Endothelial cell of umbilical vein (primary cell): ENCODE results near the gene BTAF1. TPM values are rescaled to one million over a fixed set of nuclear protein-coding genes. Genes with fewer than 3 reads are reported as not detected.

Experiments used
- BruUV-seq: library from RNA; stranded (reverse); fragments of 400-500 nt; replicated peaks from 2 replicates; lab custom pipeline; 2021; lab: Mats Ljungman, UMichigan
- CTCF ChIA-PET: fragments of 300-600, 350-600 bp; sonication (Branson Sonifier 250); formaldehyde crosslinking; loops from one replicate; lab custom pipeline; 2021; ENCODE audit warnings: antibody characterized with exemption, inconsistent platforms; lab: Charles Lee
- POLR2A ChIA-PET: fragments of 300-600, 350-600 bp; sonication (Branson Sonifier 250); formaldehyde crosslinking; loops from one replicate; lab custom pipeline; 2021; ENCODE audit warnings: antibody characterized with exemption, inconsistent platforms; lab: Charles Lee
- DNase-seq: peaks from one replicate; pipeline ENCODE4 v3.0.0-alpha.2; 2011; ENCODE audit warnings: low read depth, low spot score
- FAIRE-seq: peaks from 2 replicates; lab custom pipeline; 2011; peaks lifted over from hg19 to GRCh38; lab: Jason Lieb, UNC
- H2AFZ ChIP-seq: 2 replicates; pipeline ENCODE4 v1.6.0; 2012; ENCODE audit warnings: low read depth, low read length, control low read depth, inconsistent platforms
- H3K27ac ChIP-seq: 2 replicates; pipeline ENCODE4 v1.5.1; 2011; ENCODE audit warnings: low read depth, mild to moderate bottlenecking, control low read depth, low read length, moderate library complexity; ENCODE audit not compliant: insufficient read depth
- H3K27me3 ChIP-seq, 2 experiments: 2 replicates each; pipeline versions ENCODE4 v1.6.0 to v1.6.1; 2011; ENCODE audit warnings: low read length in 2 of 2, mixed read lengths in 1 of 2; ENCODE audit not compliant: control insufficient read depth in 2 of 2, insufficient read depth in 2 of 2
- H3K36me3 ChIP-seq, 2 experiments: 2 replicates in 1 of 2; 3 replicates in 1 of 2; pipeline ENCODE4 v1.5.1; 2011; ENCODE audit warnings: low read length in 2 of 2, mild to moderate bottlenecking in 1 of 2, moderate library complexity in 1 of 2; ENCODE audit not compliant: control insufficient read depth in 2 of 2, insufficient read depth in 2 of 2; ENCODE audit errors: extremely low read depth in 1 of 2
- H3K4me1 ChIP-seq: 3 replicates; pipeline ENCODE4 v1.5.1; 2011; ENCODE audit warnings: mild to moderate bottlenecking, low read length; ENCODE audit not compliant: control insufficient read depth, insufficient read depth; ENCODE audit errors: extremely low read depth
- H3K4me2 ChIP-seq: 2 replicates; pipeline ENCODE4 v1.6.1; 2011; ENCODE audit warnings: low read length, control low read depth, mixed read lengths; ENCODE audit not compliant: insufficient read depth
- H3K4me3 ChIP-seq, 3 experiments: fragments of 200-600 bp in 1 of 3; sonication (generic), shearing (Covaris generic) in 1 of 3; replicated peaks in 1 of 3; 2 replicates each; pipeline ENCODE4 v1.5.1; 2011 to 2016; ENCODE audit warnings: control low read depth in 3 of 3, low read length in 3 of 3, mild to moderate bottlenecking in 2 of 3, inconsistent platforms in 1 of 3, low read depth in 1 of 3, moderate library complexity in 1 of 3; ENCODE audit not compliant: insufficient read depth in 1 of 3
- H3K79me2 ChIP-seq: 2 replicates; pipeline ENCODE4 v1.6.0; 2012; ENCODE audit warnings: low read length, inconsistent platforms; ENCODE audit not compliant: control insufficient read depth, insufficient read depth
- H3K9ac ChIP-seq: replicated peaks from 2 replicates; pipeline ENCODE3; 2011; ENCODE audit warnings: low read length, control low read depth; ENCODE audit not compliant: insufficient read depth; ENCODE audit errors: extremely low read depth
- H3K9me1 ChIP-seq: replicated peaks from 3 replicates; pipeline ENCODE4 v1.6.0; 2011; ENCODE audit warnings: mild to moderate bottlenecking, low read length; ENCODE audit not compliant: control insufficient read depth, insufficient read depth; ENCODE audit errors: extremely low read depth
- H3K9me3 ChIP-seq: replicated peaks from 2 replicates; pipeline ENCODE4 v1.5.1; 2012; ENCODE audit warnings: low read length, inconsistent platforms; ENCODE audit not compliant: control insufficient read depth, insufficient read depth
- H4K20me1 ChIP-seq: replicated peaks from 2 replicates; pipeline ENCODE3; 2011; ENCODE audit warnings: mild to moderate bottlenecking, low read length; ENCODE audit not compliant: control insufficient read depth, insufficient read depth; ENCODE audit errors: extremely low read depth
- CTCF ChIP-seq, 2 donors: IDR thresholded peaks; 1 replicate in 1 of 2; 2 replicates in 1 of 2; pipeline ENCODE4 v1.5.1; 2011; ENCODE audit warnings: low read length in 2 of 2, mild to moderate bottlenecking in 2 of 2, moderate library complexity in 2 of 2, control low read depth in 1 of 2, inconsistent platforms in 1 of 2, low read depth in 1 of 2; ENCODE audit not compliant: insufficient read depth in 1 of 2; ENCODE audit errors: extremely low read depth in 1 of 2
- FOS ChIP-seq: IDR thresholded peaks from 2 replicates; pipeline ENCODE4 v1.6.1; 2011; ENCODE audit warnings: mild to moderate bottlenecking, low read length, moderate library complexity, borderline replicate concordance; ENCODE audit not compliant: insufficient read depth
- GATA2 ChIP-seq: IDR thresholded peaks from 2 replicates; pipeline ENCODE4 v1.7.0; 2011; ENCODE audit warnings: low read depth, mild to moderate bottlenecking, moderate library complexity, mixed read lengths, low read length; ENCODE audit not compliant: insufficient read length, insufficient read depth
- JUN ChIP-seq: IDR thresholded peaks from 2 replicates; pipeline ENCODE4 v1.6.1; 2011; ENCODE audit warnings: borderline replicate concordance, low read depth; ENCODE audit not compliant: insufficient read length, insufficient read depth
- MAX ChIP-seq: IDR thresholded peaks from 2 replicates; pipeline ENCODE4 v1.6.1; 2011; ENCODE audit not compliant: insufficient read depth, insufficient read length
- dilution Hi-C: fragments of 300-500 bp; cut with MboI; formaldehyde crosslinking; loops from one replicate; pipeline ENCODE4 v1.15.0; 2019; ENCODE audit warnings: low sequenced_read_pairs; ENCODE audit not compliant: extremely low pct_ligation_motif_present
- intact Hi-C: fragments of 100-400 bp; cut with micrococcal nuclease; formaldehyde crosslinking; loops from one replicate; pipeline ENCODE4 v1.10.0; 2022
- polyA plus RNA-seq, 4 experiments: library from polyadenylated mRNA; depleted of rRNA in 3 of 4; stranded (reverse) in 3 of 4; unstranded in 1 of 4; fragments of >200 nt; gene quantifications; 2 replicates each; pipeline versions ENCODE4 v1.2.1 to v1.2.3, GENCODE V29; 2011 to 2012; ENCODE audit warnings: missing spikeins in 1 of 4
- total RNA-seq: library from RNA; stranded (reverse); gene quantifications from 2 replicates; pipeline ENCODE4 v1.2.3, GENCODE V29; 2021

Gene BTAF1
- total and polyA plus RNA-seq, 2 donors (not counting 3 experiments of a cell fraction or from before 2014, with no cell fraction given), result 9.9 to 23.1 TPM

- POLR2A ChIA-PET, result no interaction called here
- no peaks in the 10 kb centered on the region for H3K36me3 ChIP-seq
- no peaks in the 10 kb centered on the region for H3K27me3 ChIP-seq
- H3K27ac ChIP-seq, result no peak overlapping the region
- CTCF ChIA-PET, result interaction anchor here (1.2 kb wide), 2 partner anchors 17 to 22 kb away, joined by 4 to 8 read pairs; partner anchors contain the start of gene FGFBP3
- no peaks in the 10 kb centered on the region for H3K9me1 ChIP-seq
- no peaks in the 10 kb centered on the region for H4K20me1 ChIP-seq
- no peak for TF ChIP-seq MAX
- peak; percentile 52 for TF ChIP-seq JUN
- TF ChIP-seq GATA2, result no peak
- no peak for TF ChIP-seq CTCF (IDR thresholded peaks at IDR 0.05; ENCODE audit: extremely low read depth in 1 of 2, insufficient read depth in 1 of 2, low read depth in 1 of 2, low read length in 2 of 2)
- peak; percentile 54 for TF ChIP-seq FOS
- dilution Hi-C loops (no loop called here), intact Hi-C loops (loop anchor here (1.0 kb wide), 1 partner anchor 11 kb away; no protein-coding TSS in a partner anchor)
- H3K4me2 ChIP-seq, result no peak overlapping the region
- BruUV-seq, result no TSS peak
- no peaks in the 10 kb centered on the region for H3K9me3 ChIP-seq
- no peak overlapping the region for H2AFZ ChIP-seq
- no peak overlapping the region for H3K9ac ChIP-seq
- FAIRE-seq, result no peak
- H3K79me2 ChIP-seq, result no peaks in the 10 kb centered on the region
- H3K4me3 ChIP-seq, result no peak overlapping the region
- peaks cover 19% of the 10 kb centered on the region for H3K4me1 ChIP-seq
- DNase-seq, result peak; percentile 73
Observed at GRCh38 chr10:91891125-91892001, 32.2 kb upstream of the BTAF1 start.
